A673 (cell line): ENCODE measurements around the gene AUP1. TPM values are rescaled to one million over a fixed set of nuclear protein-coding genes. Genes with fewer than 3 reads are reported as not detected.

Source experiments
- BruUV-seq: library from RNA; stranded (reverse); fragments of 400-500 nt; replicated peaks from 2 replicates; lab custom pipeline; 2021; lab: Mats Ljungman, UMichigan
- CTCF ChIA-PET: fragments of 300-600 bp; sonication (Branson Sonifier 250); formaldehyde crosslinking; loops from one replicate; lab custom pipeline; 2022; ENCODE audit warnings: antibody characterized with exemption; lab: Charles Lee
- POLR2A ChIA-PET: fragments of 300-600 bp; sonication (Branson Sonifier 250); formaldehyde crosslinking; loops from one replicate; lab custom pipeline; 2022; ENCODE audit warnings: antibody characterized with exemption; ENCODE audit not compliant: low non-redundant PET; lab: Charles Lee
- DNase-seq: peaks from one replicate; pipeline ENCODE4 v3.0.0-alpha.2; 2015; ENCODE audit warnings: low spot score
- H3K27ac ChIP-seq: fragments of 200-600 bp; sonication (generic); 2 replicates; pipeline ENCODE4 v1.5.1; 2016; ENCODE audit warnings: mixed run types, low read depth, mild to moderate bottlenecking, mixed read lengths, antibody characterized with exemption, low read length; ENCODE audit not compliant: poor library complexity, severe bottlenecking
- H3K27me3 ChIP-seq: fragments of 200-600 bp; sonication (generic); replicated peaks from 2 replicates; pipeline ENCODE4 v1.6.1; 2017; ENCODE audit warnings: mixed run types, low read depth, mild to moderate bottlenecking, mixed read lengths, antibody characterized with exemption, low read length; ENCODE audit not compliant: insufficient read depth, poor library complexity
- H3K36me3 ChIP-seq: fragments of 200-600 bp; sonication (generic); 2 replicates; pipeline ENCODE4 v1.6.1; 2016; ENCODE audit warnings: mixed run types, mild to moderate bottlenecking, mixed read lengths, antibody characterized with exemption, low read length; ENCODE audit not compliant: insufficient read depth, poor library complexity, severe bottlenecking
- H3K4me1 ChIP-seq: fragments of 200-600 bp; sonication (generic); 2 replicates; pipeline ENCODE4 v1.6.1; 2017; ENCODE audit warnings: mixed run types, mild to moderate bottlenecking, mixed read lengths, antibody characterized with exemption, low read length; ENCODE audit not compliant: insufficient read depth, poor library complexity, severe bottlenecking
- H3K4me3 ChIP-seq: fragments of 200-600 bp; sonication (generic); 2 replicates; pipeline ENCODE4 v1.5.1; 2016; ENCODE audit warnings: low read depth, mixed run types, mild to moderate bottlenecking, mixed read lengths, low read length; ENCODE audit not compliant: poor library complexity, severe bottlenecking
- H3K9me3 ChIP-seq: fragments of 200-600 bp; sonication (generic); 2 replicates; pipeline ENCODE4 v1.6.1; 2016; ENCODE audit warnings: mixed run types, low read depth, mild to moderate bottlenecking, mixed read lengths, antibody characterized with exemption, low read length; ENCODE audit not compliant: poor library complexity, severe bottlenecking
- EZH2 ChIP-seq: fragments of 200-600 bp; sonication (generic); IDR thresholded peaks from 2 replicates; pipeline ENCODE4 v1.6.1; 2017; ENCODE audit warnings: borderline replicate concordance, low read depth, mild to moderate bottlenecking, mixed read lengths, antibody characterized with exemption, low read length; ENCODE audit not compliant: poor library complexity, severe bottlenecking
- intact Hi-C: fragments of 100-400 bp; cut with micrococcal nuclease; formaldehyde crosslinking; loops from one replicate; pipeline ENCODE4 v1.10.0; 2022; ENCODE audit not compliant: unreplicated experiment
- total RNA-seq: library from RNA; stranded (reverse); gene quantifications from 2 replicates; pipeline ENCODE4 v1.2.3, GENCODE V29; 2021
- TF ChIP-seq, protein P1 (sequence below): fragments of 300-800, 200-600 bp; sonication (generic); conservative IDR thresholded peaks from 2 replicates; pipeline ENCODE4 v1.5.1; 2017; ENCODE audit warnings: low read depth, mild to moderate bottlenecking, antibody characterized with exemption, low read length, moderate library complexity, mixed read lengths

Gene AUP1
- total RNA-seq, 1 experiment from 2014 or later = 126 TPM

DNA sequence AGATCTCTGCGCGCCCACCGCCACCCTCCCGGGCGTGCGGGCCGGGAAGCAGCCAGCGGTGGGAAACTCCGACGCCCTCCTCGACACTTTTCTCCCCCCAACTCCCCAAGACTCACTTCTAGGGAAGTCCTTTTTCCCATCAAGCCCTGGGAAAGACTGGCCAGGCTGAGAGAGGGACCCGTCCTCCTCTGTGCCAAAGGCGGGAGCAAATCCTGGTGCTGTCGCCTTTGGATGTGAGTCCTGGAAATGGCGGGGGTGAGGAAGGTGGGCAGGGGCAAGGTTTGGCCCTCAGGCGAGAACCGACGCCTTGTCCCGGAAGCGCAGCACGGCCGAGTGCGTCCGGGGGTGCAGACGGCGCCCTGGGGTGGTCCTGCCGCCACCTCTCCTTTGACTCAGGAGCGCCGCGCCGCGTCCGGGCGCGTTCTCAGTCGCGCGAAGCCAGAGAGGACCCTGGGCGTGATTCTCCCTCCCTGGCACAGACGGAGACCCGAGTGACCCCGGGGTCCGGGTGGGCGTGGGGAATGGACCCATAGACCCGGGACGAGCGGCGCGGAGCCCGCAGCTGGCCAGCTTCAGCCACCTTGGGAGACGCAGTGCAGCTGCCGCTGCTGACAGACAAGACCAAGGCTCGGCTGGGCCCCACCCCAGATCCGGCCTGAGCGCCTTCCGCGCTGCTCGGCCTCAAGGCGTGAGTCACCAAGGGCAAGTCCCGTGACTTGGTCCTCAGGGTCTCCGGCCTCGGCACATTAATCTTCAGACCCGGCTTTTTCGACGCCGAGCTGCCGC lies 26.6 kb downstream of the AUP1 start:
- POLR2A ChIA-PET = no interaction called here
- intact Hi-C loops = no loop called here
- peaks cover 14% of the 10 kb centered on the region for H3K36me3 ChIP-seq
- H3K9me3 ChIP-seq = no peaks in the 10 kb centered on the region
- H3K27me3 ChIP-seq = peaks cover 26% of the 10 kb centered on the region
- H3K4me1 ChIP-seq = peaks cover 10% of the 10 kb centered on the region
- no peak overlapping the region for H3K27ac ChIP-seq
- no peak overlapping the region for H3K4me3 ChIP-seq
- BruUV-seq = no TSS peak
- DNase-seq = no peak
- CTCF ChIA-PET = no interaction called here
- TF ChIP-seq EZH2 = no peak
- TF ChIP-seq, protein P1, sequence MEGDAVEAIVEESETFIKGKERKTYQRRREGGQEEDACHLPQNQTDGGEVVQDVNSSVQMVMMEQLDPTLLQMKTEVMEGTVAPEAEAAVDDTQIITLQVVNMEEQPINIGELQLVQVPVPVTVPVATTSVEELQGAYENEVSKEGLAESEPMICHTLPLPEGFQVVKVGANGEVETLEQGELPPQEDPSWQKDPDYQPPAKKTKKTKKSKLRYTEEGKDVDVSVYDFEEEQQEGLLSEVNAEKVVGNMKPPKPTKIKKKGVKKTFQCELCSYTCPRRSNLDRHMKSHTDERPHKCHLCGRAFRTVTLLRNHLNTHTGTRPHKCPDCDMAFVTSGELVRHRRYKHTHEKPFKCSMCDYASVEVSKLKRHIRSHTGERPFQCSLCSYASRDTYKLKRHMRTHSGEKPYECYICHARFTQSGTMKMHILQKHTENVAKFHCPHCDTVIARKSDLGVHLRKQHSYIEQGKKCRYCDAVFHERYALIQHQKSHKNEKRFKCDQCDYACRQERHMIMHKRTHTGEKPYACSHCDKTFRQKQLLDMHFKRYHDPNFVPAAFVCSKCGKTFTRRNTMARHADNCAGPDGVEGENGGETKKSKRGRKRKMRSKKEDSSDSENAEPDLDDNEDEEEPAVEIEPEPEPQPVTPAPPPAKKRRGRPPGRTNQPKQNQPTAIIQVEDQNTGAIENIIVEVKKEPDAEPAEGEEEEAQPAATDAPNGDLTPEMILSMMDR = no peak

DNA sequence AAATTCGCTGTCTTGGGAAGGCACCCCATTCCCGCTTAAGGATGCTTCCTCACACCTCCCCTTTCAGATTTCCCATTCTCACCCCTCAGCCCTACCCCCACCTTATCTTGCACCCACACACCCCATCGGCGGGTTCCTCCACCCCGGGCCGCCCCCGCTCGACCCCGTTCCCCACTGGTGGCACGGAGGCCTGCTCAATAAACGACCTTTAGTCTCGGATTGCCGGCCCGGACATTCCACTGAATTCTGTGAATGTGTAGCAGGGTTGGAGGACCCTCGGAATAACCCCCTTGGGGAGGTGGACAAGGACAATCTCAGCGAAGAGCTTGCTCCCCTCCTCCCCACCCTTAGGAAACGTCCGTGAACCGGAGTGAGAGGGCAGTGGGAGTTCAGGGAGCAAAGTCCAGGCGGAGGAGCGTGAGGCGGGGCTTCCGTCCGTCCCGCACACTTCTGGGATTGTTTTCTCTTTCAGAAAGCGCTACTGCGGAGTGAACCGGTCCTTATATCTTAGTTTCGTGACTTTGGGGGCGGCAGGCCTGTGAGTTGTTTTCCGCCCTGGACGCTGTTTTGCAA lies 27.3 kb downstream of the AUP1 start:
- TF ChIP-seq EZH2 = no peak
- TF ChIP-seq, protein P1 = no peak
- H3K4me3 ChIP-seq = no peak overlapping the region
- peaks cover 14% of the 10 kb centered on the region for H3K36me3 ChIP-seq
- H3K27me3 ChIP-seq = peaks cover 31% of the 10 kb centered on the region
- ChIA-PET CTCF (no interaction called here), POLR2A (no interaction called here)
- no peak overlapping the region for H3K27ac ChIP-seq
- DNase-seq = no peak
- H3K4me1 ChIP-seq = peaks cover 12% of the 10 kb centered on the region
- no peaks in the 10 kb centered on the region for H3K9me3 ChIP-seq
- no TSS peak for BruUV-seq
- intact Hi-C loops = no loop called here

DNA sequence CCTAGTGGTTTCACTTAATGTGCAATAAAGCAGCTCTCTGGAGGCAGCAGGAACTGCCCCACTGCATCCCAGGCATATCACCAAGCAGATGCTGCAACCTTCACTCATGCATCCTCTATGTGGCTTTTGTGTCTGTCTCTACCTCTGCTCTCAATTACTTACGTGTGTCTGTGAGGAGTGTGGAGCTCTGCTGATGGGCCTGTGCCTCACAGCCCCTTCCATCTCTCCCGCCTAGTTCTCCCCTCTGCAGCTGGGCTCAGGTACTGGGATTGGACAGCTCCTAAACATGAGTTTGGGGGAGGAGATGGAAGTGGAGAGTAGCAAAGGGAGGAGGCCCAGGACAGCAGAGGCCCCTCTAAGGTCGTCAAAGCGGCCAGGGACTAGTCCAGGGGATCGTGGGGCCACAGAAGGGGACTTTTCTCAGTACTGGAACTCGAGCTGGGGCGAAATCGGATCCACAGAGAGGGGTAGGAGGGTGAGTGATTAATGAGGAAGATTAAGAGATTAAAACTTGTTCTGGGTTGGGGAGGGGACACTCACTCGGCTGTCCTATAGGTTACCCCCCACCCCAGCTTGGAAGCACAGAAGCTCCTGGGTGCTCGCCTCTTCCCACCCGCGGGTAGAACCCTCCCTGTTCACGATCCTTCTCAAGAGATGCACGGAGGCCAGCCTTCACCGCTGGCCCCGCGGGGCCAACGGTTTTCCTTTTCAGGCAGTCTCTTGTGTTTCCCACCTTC lies 28.0 kb downstream of the AUP1 start:
- Histone ChIP-seq H3K4me3 (no peak overlapping the region), H3K27ac (no peak overlapping the region), H3K4me1 (peaks cover 10% of the 10 kb centered on the region), H3K36me3 (peaks cover 14% of the 10 kb centered on the region), H3K9me3 (no peaks in the 10 kb centered on the region), H3K27me3 (peaks cover 31% of the 10 kb centered on the region)
- DNase-seq = no peak
- CTCF ChIA-PET = no interaction called here
- intact Hi-C loops = no loop called here
- BruUV-seq = no TSS peak
- POLR2A ChIA-PET = no interaction called here
- no peak for TF ChIP-seq EZH2
- TF ChIP-seq, protein P1 = no peak
